DOHH2 (cell line): ENCODE results near the gene MIF.

ENCODE experiments used
- H3F3A ChIP-seq: fragments of 200-600 bp; sonication (generic), shearing (Covaris generic); 2 replicates; pipeline ENCODE4 v1.6.0; 2016; ENCODE audit warnings: antibody characterized with exemption, mild to moderate bottlenecking; ENCODE audit not compliant: control insufficient read depth, insufficient read depth
- H3K27ac ChIP-seq: fragments of 200-600 bp; sonication (generic); 2 replicates; pipeline ENCODE4 v1.5.1; 2014; ENCODE audit warnings: low read depth, mild to moderate bottlenecking, low read length, moderate library complexity
- H3K27me3 ChIP-seq: fragments of 200-600 bp; sonication (generic); 2 replicates; pipeline ENCODE4 v1.6.1; 2014; ENCODE audit warnings: mild to moderate bottlenecking, low read length, mixed read lengths; ENCODE audit not compliant: control insufficient read depth
- H3K36me3 ChIP-seq: fragments of 200-600 bp; sonication (generic); 2 replicates; pipeline ENCODE4 v1.6.1; 2014; ENCODE audit warnings: mild to moderate bottlenecking, low read length, moderate library complexity, mixed read lengths; ENCODE audit not compliant: control insufficient read depth
- H3K4me1 ChIP-seq: fragments of 200-600 bp; sonication (generic); 2 replicates; pipeline ENCODE4 v1.6.1; 2014; ENCODE audit warnings: mild to moderate bottlenecking, low read length, mixed read lengths; ENCODE audit not compliant: control insufficient read depth
- H3K4me2 ChIP-seq: fragments of 200-600 bp; sonication (generic); 2 replicates; pipeline ENCODE4 v1.6.0; 2014; ENCODE audit warnings: mild to moderate bottlenecking, low read length, moderate library complexity
- H3K4me3 ChIP-seq: fragments of 200-600 bp; sonication (generic); 2 replicates; pipeline ENCODE4 v1.5.1; 2014; ENCODE audit warnings: mild to moderate bottlenecking, low read length, mixed read lengths
- H3K79me2 ChIP-seq: fragments of 200-600 bp; sonication (generic); 2 replicates; pipeline ENCODE4 v1.6.1; 2014; ENCODE audit warnings: mild to moderate bottlenecking, low read length, mixed read lengths; ENCODE audit not compliant: control insufficient read depth
- H3K9me2 ChIP-seq: fragments of 200-600 bp; sonication (generic); replicated peaks from 2 replicates; pipeline ENCODE4 v1.6.1; 2014; ENCODE audit warnings: mild to moderate bottlenecking, low read length, mixed read lengths; ENCODE audit not compliant: control insufficient read depth
- H3K9me3 ChIP-seq: fragments of 200-600 bp; sonication (generic); 2 replicates; pipeline ENCODE4 v1.6.1; 2014; ENCODE audit warnings: antibody characterized with exemption, low read length, mixed read lengths; ENCODE audit not compliant: control insufficient read depth, insufficient read depth
- H4K20me1 ChIP-seq: fragments of 200-600 bp; sonication (generic); 2 replicates; pipeline ENCODE4 v1.6.0; 2014; ENCODE audit warnings: low read depth, mild to moderate bottlenecking, antibody characterized with exemption, low read length, moderate library complexity; ENCODE audit not compliant: control insufficient read depth, insufficient read depth
- CTCF ChIP-seq: fragments of 200-600 bp; sonication (generic); IDR thresholded peaks from one replicate; pipeline ENCODE4 v1.5.1; 2014; ENCODE audit warnings: antibody characterized with exemption, mild to moderate bottlenecking, low read depth, low read length; ENCODE audit not compliant: poor library complexity, severe bottlenecking
- EZH2phosphoT487 ChIP-seq: fragments of 200-600 bp; sonication (generic); IDR thresholded peaks from 2 replicates; pipeline ENCODE4 v1.6.1; 2017; ENCODE audit warnings: borderline replicate concordance, mild to moderate bottlenecking, antibody characterized with exemption, low read length, moderate library complexity, mixed read lengths

MIF gene

GRCh38 chr22:23889620-23890019, 4.6 kb upstream of the MIF start:
- TF ChIP-seq EZH2phosphoT487 (no peak), CTCF (no peak)
- Histone ChIP-seq H3K36me3 (peaks cover 4% of the 10 kb centered on the region), H3K9me2 (no peaks in the 10 kb centered on the region), H3K27me3 (no peaks in the 10 kb centered on the region), H4K20me1 (no peaks in the 10 kb centered on the region), H3K79me2 (peaks cover 8% of the 10 kb centered on the region), H3F3A (0 out of 2 replicates have a peak, but pooled peaks cover 3% of the 10 kb centered on the region), H3K9me3 (no peaks in the 10 kb centered on the region), H3K4me3 (no peak overlapping the region), H3K4me2 (no peak overlapping the region), H3K27ac (no peak overlapping the region), H3K4me1 (peaks cover 13% of the 10 kb centered on the region)

GRCh38 chr22:23891726-23892125, 2.5 kb upstream of the MIF start:
- Histone ChIP-seq H3K4me2 (no peak overlapping the region), H3K4me3 (no peak overlapping the region), H3F3A (peaks cover 8% of the 10 kb centered on the region; the same call in 1 of the 2 replicates), H3K36me3 (peaks cover 25% of the 10 kb centered on the region), H4K20me1 (peaks cover 12% of the 10 kb centered on the region), H3K79me2 (peaks cover 28% of the 10 kb centered on the region), H3K27ac (no peak overlapping the region), H3K4me1 (peaks cover 26% of the 10 kb centered on the region), H3K27me3 (no peaks in the 10 kb centered on the region), H3K9me2 (no peaks in the 10 kb centered on the region), H3K9me3 (no peaks in the 10 kb centered on the region)
- no peak for TF ChIP-seq EZH2phosphoT487
- no peak for TF ChIP-seq CTCF

GRCh38 chr22:23892130-23892529, 2.1 kb upstream of the MIF start:
- peaks cover 29% of the 10 kb centered on the region for H3K36me3 ChIP-seq
- H3K79me2 ChIP-seq: peaks cover 28% of the 10 kb centered on the region
- peaks cover 14% of the 10 kb centered on the region for H4K20me1 ChIP-seq
- H3K9me3 ChIP-seq: no peaks in the 10 kb centered on the region
- TF ChIP-seq CTCF (no peak), EZH2phosphoT487 (no peak)
- H3K9me2 ChIP-seq: no peaks in the 10 kb centered on the region
- no peak overlapping the region for H3K4me3 ChIP-seq
- H3K27ac ChIP-seq: no peak overlapping the region
- no peak overlapping the region for H3K4me2 ChIP-seq
- H3K4me1 ChIP-seq: peaks cover 26% of the 10 kb centered on the region
- H3K27me3 ChIP-seq: no peaks in the 10 kb centered on the region
- peaks cover 8% of the 10 kb centered on the region for H3F3A ChIP-seq

DNA sequence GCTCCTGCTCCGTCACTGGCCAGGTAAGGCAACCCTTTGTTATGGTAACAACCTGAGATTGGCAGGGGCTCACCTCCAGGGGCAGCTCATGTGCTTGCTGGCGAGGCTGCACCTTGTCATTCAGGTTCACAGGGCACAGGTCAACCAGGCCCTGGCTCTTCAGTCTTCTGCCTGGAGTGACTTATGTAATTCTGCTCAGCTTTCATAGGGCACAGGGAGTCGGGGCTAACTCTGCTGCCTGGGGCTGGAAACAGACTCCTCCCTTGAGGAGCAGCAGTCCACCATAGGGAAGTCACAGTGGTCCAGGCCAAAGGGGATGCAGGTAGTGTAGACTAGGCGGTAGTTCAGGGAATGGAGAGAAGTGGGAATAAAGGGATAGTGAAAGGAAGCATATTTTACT, 1.5 kb upstream of the MIF start:
- Histone ChIP-seq H4K20me1 (peaks cover 16% of the 10 kb centered on the region), H3K4me1 (peaks cover 26% of the 10 kb centered on the region), H3K27ac (no peak overlapping the region), H3K9me2 (no peaks in the 10 kb centered on the region), H3K27me3 (no peaks in the 10 kb centered on the region), H3K9me3 (no peaks in the 10 kb centered on the region), H3K4me3 (peak overlapping the region; percentile 82), H3K4me2 (peak overlapping the region; percentile 88), H3K79me2 (peaks cover 28% of the 10 kb centered on the region), H3K36me3 (peaks cover 35% of the 10 kb centered on the region), H3F3A (peaks cover 12% of the 10 kb centered on the region)
- no peak for TF ChIP-seq CTCF
- no peak for TF ChIP-seq EZH2phosphoT487
